Activated CD8-positive, alpha-beta memory T cell treated with anti-CD3 and anti-CD28 coated beads, Interleukin-2, amount 50 U/mL, for 24 hours (primary cell): ENCODE measurements around the gene CISD1.
A peak's percentile ranks its signal among the peaks of the same experiment; 100 is the strongest.

Experiments
- DNase-seq: peaks from one replicate; pipeline ENCODE4 v3.0.0-alpha.2; 2020; ENCODE audit errors: extremely low read depth

Gene CISD1

GRCh38 chr10:58311026-58311425, 42.1 kb downstream of the CISD1 start:
- no peak for DNase-seq

- DNase-seq = no peak
Measured at GRCh38 chr10:58316874-58317273, 47.9 kb downstream of the CISD1 start.

GRCh38 chr10:58318346-58318745, 49.4 kb downstream of the CISD1 start:
- DNase-seq = no peak

GRCh38 chr10:58319599-58319998, 50.6 kb downstream of the CISD1 start:
- DNase-seq = no peak

- no peak for DNase-seq
Measured at GRCh38 chr10:58320351-58321049, 51.5 kb downstream of the CISD1 start.

- DNase-seq = no peak
Measured at GRCh38 chr10:58322072-58322834, 53.3 kb downstream of the CISD1 start.

GRCh38 chr10:58322835-58323209, 53.9 kb downstream of the CISD1 start:
- no peak for DNase-seq

- no peak for DNase-seq
Measured at GRCh38 chr10:58326967-58327381, 58.0 kb downstream of the CISD1 start.

- DNase-seq = no peak
Measured at GRCh38 chr10:58328233-58328632, 59.3 kb downstream of the CISD1 start.

- DNase-seq = no peak
Measured at GRCh38 chr10:58330431-58330830, 61.5 kb downstream of the CISD1 start.

- DNase-seq = no peak
Measured at GRCh38 chr10:58331646-58332045, 62.7 kb downstream of the CISD1 start.

GRCh38 chr10:58334817-58335305, 65.9 kb downstream of the CISD1 start, which contains the start of gene UBE2D1:
Gene UBE2D1, plus strand, starts transcription at chr10:58335006. Its CDS starts 196 bp downstream, at chr10:58335202.
- DNase-seq = peak; percentile 54

- no peak for DNase-seq
Measured at GRCh38 chr10:58335306-58336005, 66.5 kb downstream of the CISD1 start.

GRCh38 chr10:58336242-58336641, 67.3 kb downstream of the CISD1 start:
- DNase-seq = no peak
